Measurements from ENCODE around the gene HORMAD2. TPM values are rescaled to one million over a fixed set of nuclear protein-coding genes. Genes with fewer than 3 reads are reported as not detected.

The HORMAD2 gene
- polyA plus RNA-seq, 1 experiment = not detected

- no peak overlapping the region for H3K4me3 ChIP-seq (ENCODE audit: low read depth, low read length)
- no peaks in the 10 kb centered on the region for H3K27me3 ChIP-seq (ENCODE audit: control insufficient read depth, insufficient read depth, low read length)
- ChIA-PET POLR2A (no interaction called here), CTCF (no interaction called here)
- no peaks in the 10 kb centered on the region for H3K36me3 ChIP-seq (ENCODE audit: control insufficient read depth, insufficient read depth, low read length)
- TF ChIP-seq CTCF (IDR thresholded peaks at IDR 0.05; ENCODE audit: insufficient read depth, low read depth, low read length) = no peak
- DNase-seq (ENCODE audit: low read depth) = no peak
Observed at GRCh38 chr22:30127749-30128166, 47.5 kb downstream of the HORMAD2 start.

- ChIA-PET CTCF (interaction anchor here (0.6 to 1.4 kb wide), 2 partner anchors 61 to 127 kb away, joined by 3 to 4 read pairs; no protein-coding TSS in a partner anchor), POLR2A (no interaction called here)
- Histone ChIP-seq H3K27me3 (ENCODE audit: control insufficient read depth, insufficient read depth, low read length) (no peaks in the 10 kb centered on the region), H3K36me3 (ENCODE audit: control insufficient read depth, insufficient read depth, low read length) (no peaks in the 10 kb centered on the region), H3K4me3 (ENCODE audit: low read depth, low read length) (no peak overlapping the region)
- DNase-seq (ENCODE audit: low read depth) = no peak
- no peak for TF ChIP-seq CTCF (IDR thresholded peaks at IDR 0.05; ENCODE audit: insufficient read depth, low read depth, low read length)
Observed at GRCh38 chr22:30128511-30128910, 48.2 kb downstream of the HORMAD2 start.

GRCh38 chr22:30129636-30130035, 49.4 kb downstream of the HORMAD2 start:
- TF ChIP-seq CTCF (IDR thresholded peaks at IDR 0.05; ENCODE audit: insufficient read depth, low read depth, low read length) = no peak
- no peak overlapping the region for H3K4me3 ChIP-seq (ENCODE audit: low read depth, low read length)
- H3K36me3 ChIP-seq (ENCODE audit: control insufficient read depth, insufficient read depth, low read length) = no peaks in the 10 kb centered on the region
- ChIA-PET POLR2A (no interaction called here), CTCF (interaction anchor here (1.0 to 1.1 kb wide), 2 partner anchors 9 to 13 kb away, joined by 3 read pairs; no protein-coding TSS in a partner anchor)
- H3K27me3 ChIP-seq (ENCODE audit: control insufficient read depth, insufficient read depth, low read length) = no peaks in the 10 kb centered on the region
- no peak for DNase-seq (ENCODE audit: low read depth)

GRCh38 chr22:30132290-30132996, 52.2 kb downstream of the HORMAD2 start:
- no peak for DNase-seq (ENCODE audit: low read depth)

GRCh38 chr22:30140414-30140813, 60.1 kb downstream of the HORMAD2 start:
- Histone ChIP-seq H3K36me3 (ENCODE audit: control insufficient read depth, insufficient read depth, low read length) (no peaks in the 10 kb centered on the region), H3K27me3 (ENCODE audit: control insufficient read depth, insufficient read depth, low read length) (peaks cover 5% of the 10 kb centered on the region; the same call in 1 of the 2 replicates), H3K4me3 (ENCODE audit: low read depth, low read length) (no peak overlapping the region)
- ChIA-PET POLR2A (no interaction called here), CTCF (no interaction called here)
- no peak for DNase-seq (ENCODE audit: low read depth)
- TF ChIP-seq CTCF (IDR thresholded peaks at IDR 0.05; ENCODE audit: insufficient read depth, low read depth, low read length) = no peak

More at GRCh38 chr22:30132290-30132996, 52.2 kb downstream of the HORMAD2 start:
- TF ChIP-seq CTCF (IDR thresholded peaks at IDR 0.05; ENCODE audit: insufficient read depth, low read depth, low read length) = no peak
- POLR2A ChIA-PET = no interaction called here
- CTCF ChIA-PET = no interaction called here
- Histone ChIP-seq H3K4me3 (ENCODE audit: low read depth, low read length) (no peak overlapping the region), H3K36me3 (ENCODE audit: control insufficient read depth, insufficient read depth, low read length) (no peaks in the 10 kb centered on the region), H3K27me3 (ENCODE audit: control insufficient read depth, insufficient read depth, low read length) (peaks cover 2% of the 10 kb centered on the region; the same call in 1 of the 2 replicates)
